ENCODE measurements around the gene PARP9.

GRCh38 chr3:122589297-122589696 lies 25.2 kb upstream of the PARP9 start:
- no peak for TF ChIP-seq CTCF (IDR thresholded peaks at IDR 0.05; ENCODE audit: borderline replicate concordance, extremely low read depth, low read length, poor library complexity, severe bottlenecking)
- TF ChIP-seq EZH2 (IDR thresholded peaks at IDR 0.05; ENCODE audit: borderline replicate concordance, low read depth, low read length, severe bottlenecking): no peak

Data from DND-41 (cell line).